GM12892 (cell line): ENCODE measurements around the gene SCUBE1.

Source experiments
- POLR2A ChIP-seq: IDR thresholded peaks from 2 replicates; pipeline ENCODE4 v1.6.1; 2011; ENCODE audit warnings: low read depth, low read length, control low read depth
- POLR2AphosphoS5 ChIP-seq: IDR thresholded peaks from 2 replicates; pipeline ENCODE4 v1.6.1; 2011; ENCODE audit warnings: low read depth, low read length, control low read depth
- TAF1 ChIP-seq: IDR thresholded peaks from 2 replicates; pipeline ENCODE4 v1.6.1; 2011; ENCODE audit warnings: low read depth, mild to moderate bottlenecking, control low read depth, low read length, borderline replicate concordance

DNA sequence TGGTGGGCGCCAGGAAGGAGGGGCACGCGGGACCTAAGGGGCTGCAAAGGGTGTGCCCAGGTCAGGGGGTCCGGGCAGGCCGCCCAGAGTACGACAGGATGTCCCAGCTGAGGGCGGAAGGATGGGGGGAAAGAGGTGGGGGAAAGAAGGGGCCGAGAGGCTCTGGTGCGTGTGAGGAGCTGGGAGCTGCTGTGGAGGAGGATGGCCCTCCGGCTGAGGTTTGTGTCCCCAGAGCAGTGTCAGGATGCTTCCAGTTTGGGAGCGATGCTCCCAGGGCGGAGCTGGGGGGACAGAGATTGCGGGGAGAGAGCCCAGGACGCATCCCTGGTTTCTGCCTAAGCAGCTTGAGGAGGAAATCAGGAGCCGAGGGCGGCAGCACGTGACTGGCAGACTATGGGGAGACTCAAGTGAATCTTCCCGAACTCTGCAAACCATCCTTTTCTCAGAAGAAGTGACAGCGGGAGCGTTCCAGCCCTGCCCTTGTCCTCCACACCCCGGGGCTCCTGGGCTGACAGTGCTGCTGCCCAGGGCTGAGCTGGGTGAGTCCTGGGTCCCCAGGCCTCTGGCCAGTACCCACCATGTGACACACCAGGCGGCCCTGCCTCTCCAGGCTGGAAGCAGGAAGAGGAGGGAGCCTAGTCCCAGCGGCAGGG is 136.5 kb downstream of the SCUBE1 start:
- TF ChIP-seq POLR2A: no peak
- TF ChIP-seq POLR2AphosphoS5: no peak
- TF ChIP-seq TAF1: no peak
